ENCODE results near the gene KIF20B. TPM values are rescaled to one million over a fixed set of nuclear protein-coding genes. Genes with fewer than 3 reads are reported as not detected.

Gene KIF20B
- total RNA-seq, 1 experiment from 2014 or later: 11.8 TPM

DNA sequence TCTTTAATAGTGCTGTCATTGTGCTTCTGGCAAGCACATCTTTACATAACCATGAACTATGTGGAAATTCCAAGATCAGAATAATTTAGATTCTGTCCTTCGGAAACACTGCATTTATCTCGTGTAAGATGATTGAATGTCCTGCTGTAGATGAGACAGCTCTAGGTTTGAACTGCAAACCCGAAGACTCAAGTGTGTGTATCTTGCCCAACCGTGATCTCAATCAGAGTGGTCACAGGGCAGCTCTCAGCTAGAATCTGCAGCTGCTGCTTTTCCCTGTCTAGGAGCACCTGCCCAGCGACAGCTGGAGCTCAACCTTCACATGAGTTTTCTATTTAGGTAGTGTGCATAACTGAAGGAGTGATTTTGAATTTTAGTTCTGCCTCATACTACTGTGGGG lies 17.5 kb upstream of the KIF20B start:
- no peak for DNase-seq (ENCODE audit: low read depth)
- in situ Hi-C loops (cut with HindIII; ENCODE audit: low pct_unique_long_range_greater_than_20kb, low sequenced_read_pairs): no loop called here

DNA sequence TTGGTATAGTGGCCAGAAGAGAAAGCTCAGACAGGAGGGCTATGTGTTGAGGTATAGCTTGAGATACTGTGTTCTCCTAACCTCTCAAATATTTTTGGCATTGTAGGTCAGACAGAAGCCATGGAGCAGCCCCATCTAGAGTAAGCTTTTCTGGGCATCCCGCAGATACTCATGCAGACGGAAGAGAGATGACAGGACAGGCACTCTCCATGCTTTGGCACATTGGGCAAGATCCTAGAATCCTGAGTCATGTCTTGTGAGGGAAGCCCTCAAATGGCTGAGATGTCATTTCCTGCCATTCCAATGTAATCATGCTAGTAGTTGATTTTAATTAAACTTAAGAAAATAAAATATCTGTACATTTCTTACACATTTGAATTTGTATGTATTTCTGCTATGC lies 16.8 kb upstream of the KIF20B start:
- DNase-seq (ENCODE audit: low read depth): no peak
- in situ Hi-C loops (cut with HindIII; ENCODE audit: low pct_unique_long_range_greater_than_20kb, low sequenced_read_pairs): no loop called here

DNA sequence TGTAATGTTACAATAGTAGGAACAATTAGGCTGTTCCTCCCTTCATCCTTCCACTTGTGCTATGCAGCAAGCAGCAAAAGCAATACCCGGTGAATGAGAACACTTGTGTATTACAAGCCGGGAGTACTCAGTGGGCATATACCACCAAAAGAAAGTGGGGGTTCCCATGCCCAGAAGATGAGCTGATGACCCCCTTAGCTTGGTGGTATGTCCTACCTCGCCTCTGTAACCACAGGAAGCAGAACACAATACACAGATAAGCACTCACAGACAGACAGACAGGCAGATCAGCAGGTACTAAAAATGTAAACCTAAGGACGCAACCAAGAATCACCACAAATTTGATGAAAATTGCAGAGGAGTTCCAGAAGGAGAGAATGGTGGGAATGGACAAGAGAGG lies 15.5 kb upstream of the KIF20B start:
- no peak for DNase-seq (ENCODE audit: low read depth)
- in situ Hi-C loops (cut with HindIII; ENCODE audit: low pct_unique_long_range_greater_than_20kb, low sequenced_read_pairs): no loop called here

DNA sequence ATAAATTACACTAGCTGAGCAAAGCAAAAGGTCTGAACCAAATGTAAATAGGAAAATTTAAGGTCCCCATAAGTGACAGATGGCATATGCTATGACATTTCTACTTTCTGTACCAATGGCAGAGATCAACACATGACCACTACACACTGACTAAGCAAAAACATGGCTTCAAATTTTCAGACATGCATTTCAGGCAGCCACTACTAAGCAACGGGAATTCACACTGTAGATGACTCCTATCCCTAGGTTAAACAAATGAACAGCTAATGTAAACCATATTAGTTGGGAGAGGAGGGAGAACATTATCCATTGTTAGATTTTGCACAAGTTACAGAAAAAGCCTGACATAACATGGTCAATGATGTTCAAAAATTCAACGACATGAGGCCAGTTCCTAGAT lies 11.4 kb upstream of the KIF20B start:
- no peak for DNase-seq (ENCODE audit: low read depth)
- in situ Hi-C loops (cut with HindIII; ENCODE audit: low pct_unique_long_range_greater_than_20kb, low sequenced_read_pairs): no loop called here

DNA sequence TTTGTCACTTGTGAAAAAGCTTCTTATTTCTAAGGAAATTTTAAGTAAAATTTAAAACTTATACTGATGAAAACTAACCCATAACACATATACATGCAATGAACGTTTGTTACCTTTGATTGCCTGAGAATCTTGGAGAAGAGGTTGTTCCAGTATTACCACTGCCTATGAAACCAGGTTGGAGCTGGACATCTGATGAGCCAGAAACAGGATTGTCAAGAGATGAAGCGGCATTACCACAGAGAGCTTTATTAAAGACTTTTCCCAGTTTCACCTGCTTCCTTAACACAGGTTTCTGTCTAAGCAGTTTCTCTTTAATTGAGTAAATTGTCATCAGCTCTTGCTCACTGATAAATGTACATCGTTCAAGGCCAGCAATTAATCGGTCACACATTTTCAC lies 9.0 kb upstream of the KIF20B start:
- no peak for DNase-seq (ENCODE audit: low read depth)
- in situ Hi-C loops (cut with HindIII; ENCODE audit: low pct_unique_long_range_greater_than_20kb, low sequenced_read_pairs): no loop called here

DNA sequence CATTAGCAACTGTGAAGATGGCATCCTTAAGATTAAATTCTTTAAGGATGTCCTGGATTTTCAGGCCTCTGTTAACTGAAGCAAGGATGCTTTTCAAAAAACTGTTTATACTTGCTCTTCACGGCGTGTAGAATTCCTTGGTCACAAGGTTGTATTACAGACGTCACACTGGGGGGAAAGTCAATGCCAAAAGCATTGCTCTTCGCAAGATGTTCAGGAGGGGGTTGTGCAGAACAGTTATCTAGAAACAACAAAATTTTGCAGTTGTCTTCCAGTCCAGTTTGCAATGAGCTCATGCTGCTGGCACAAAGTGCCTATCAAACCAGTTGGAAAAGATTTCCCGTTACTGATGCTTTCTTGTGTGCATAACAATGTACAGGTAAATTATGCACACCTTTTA lies 8.2 kb upstream of the KIF20B start:
- in situ Hi-C loops (cut with HindIII; ENCODE audit: low pct_unique_long_range_greater_than_20kb, low sequenced_read_pairs): no loop called here
- DNase-seq (ENCODE audit: low read depth): no peak

DNA sequence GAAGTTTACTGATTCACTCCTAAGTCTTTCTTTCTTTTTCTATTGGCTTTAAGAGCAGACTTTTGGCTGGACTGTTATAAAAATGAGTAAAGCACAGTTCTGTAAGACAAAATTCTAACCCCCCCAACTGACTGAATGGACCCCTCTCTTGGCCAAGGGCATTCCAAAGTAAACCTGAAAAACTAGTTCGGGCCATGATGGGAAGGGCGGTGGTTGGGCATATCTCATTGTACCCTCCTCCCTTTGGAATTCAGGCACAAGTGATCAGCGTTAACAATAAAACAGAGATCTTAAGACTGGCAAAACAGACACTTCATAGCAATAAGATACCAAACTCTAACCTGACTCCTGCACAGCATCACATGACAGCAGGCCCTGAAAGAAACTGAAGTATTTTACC lies 6.1 kb upstream of the KIF20B start:
- in situ Hi-C loops (cut with HindIII; ENCODE audit: low pct_unique_long_range_greater_than_20kb, low sequenced_read_pairs): no loop called here

DNA sequence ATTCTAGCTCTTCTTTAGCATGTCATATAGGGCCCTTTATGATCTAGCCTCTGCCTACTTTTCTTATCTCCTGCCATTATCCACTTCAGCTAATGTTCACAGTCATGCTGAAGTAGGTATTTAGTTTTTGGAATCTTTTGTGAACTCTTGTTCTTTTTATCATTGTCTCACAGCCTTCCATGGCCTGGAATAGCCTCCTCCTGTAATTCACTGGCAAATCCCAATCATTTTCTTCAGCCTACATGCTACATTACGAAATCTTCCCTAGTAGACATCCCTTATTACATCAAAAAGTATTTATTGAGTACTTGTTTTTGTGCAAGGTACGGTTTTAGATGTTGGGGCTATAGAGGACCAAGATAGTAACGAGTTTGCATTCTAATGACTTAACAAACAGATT lies 3.4 kb upstream of the KIF20B start:
- in situ Hi-C loops (cut with HindIII; ENCODE audit: low pct_unique_long_range_greater_than_20kb, low sequenced_read_pairs): no loop called here
- DNase-seq (ENCODE audit: low read depth): no peak

More for the DNA sequence above, 6.1 kb upstream of the KIF20B start:
- no peak for DNase-seq (ENCODE audit: low read depth)

DNA sequence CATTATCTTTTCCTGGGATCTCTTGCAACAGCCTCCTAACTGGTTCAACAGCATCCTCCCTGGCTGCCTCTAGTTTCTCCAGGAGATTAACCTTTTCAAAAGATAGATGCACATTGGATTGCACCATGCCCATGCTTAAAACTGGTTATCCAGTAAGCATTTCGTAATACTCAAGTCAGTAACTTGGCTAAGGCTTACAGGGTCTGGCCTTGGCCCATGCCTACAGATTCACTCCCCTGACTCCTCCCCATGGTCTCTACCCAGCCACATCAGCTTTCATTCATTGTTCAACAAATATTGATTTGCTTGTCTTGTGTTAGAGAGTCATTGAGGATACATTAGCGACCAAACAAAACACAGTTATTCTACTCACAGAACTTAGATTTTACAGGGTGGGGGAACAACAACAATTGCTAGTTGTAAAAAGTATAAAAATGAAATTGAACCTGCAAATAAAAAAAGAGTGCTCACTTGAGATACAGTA lies 1.8 kb upstream of the KIF20B start:
- in situ Hi-C loops (cut with HindIII; ENCODE audit: low pct_unique_long_range_greater_than_20kb, low sequenced_read_pairs): no loop called here
- DNase-seq (ENCODE audit: low read depth): no peak

DNA sequence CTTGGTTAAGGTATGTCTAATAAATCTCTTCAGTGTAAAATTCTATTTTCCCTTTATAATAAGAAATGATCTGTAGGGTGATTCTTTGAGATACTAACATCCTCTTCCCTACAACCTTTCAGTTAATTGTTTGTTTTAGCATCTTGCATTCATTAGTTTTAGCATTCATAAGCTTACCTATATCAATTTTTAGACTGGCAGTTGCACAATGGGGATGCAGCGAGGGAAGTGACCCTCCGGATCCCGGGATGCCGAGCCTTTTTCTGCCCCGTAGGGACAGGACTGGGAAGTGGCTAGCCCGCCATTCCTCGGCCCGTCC lies 508 bp upstream of the KIF20B start:
- in situ Hi-C loops (cut with HindIII; ENCODE audit: low pct_unique_long_range_greater_than_20kb, low sequenced_read_pairs): no loop called here
- no peak for DNase-seq (ENCODE audit: low read depth)

DNA sequence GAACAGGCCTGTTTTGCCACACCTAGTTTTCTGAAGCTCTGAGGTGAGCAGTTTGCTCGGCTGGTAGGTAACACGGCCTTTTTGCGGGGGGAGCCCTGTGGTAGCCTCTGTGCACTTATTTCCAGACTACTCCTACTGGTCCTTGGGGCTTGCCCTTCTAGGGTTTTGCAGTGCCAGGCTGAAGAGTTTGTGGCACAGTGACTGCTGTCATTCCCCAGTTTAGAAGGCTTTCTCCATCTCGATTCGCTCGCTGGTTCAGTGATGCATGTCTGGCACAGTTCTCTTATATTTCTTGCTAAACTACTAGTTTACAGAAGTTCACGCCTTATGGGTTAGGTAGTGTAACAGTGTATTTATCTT lies 711 bp downstream of the KIF20B start:
- in situ Hi-C loops (cut with HindIII; ENCODE audit: low pct_unique_long_range_greater_than_20kb, low sequenced_read_pairs): no loop called here

DNA sequence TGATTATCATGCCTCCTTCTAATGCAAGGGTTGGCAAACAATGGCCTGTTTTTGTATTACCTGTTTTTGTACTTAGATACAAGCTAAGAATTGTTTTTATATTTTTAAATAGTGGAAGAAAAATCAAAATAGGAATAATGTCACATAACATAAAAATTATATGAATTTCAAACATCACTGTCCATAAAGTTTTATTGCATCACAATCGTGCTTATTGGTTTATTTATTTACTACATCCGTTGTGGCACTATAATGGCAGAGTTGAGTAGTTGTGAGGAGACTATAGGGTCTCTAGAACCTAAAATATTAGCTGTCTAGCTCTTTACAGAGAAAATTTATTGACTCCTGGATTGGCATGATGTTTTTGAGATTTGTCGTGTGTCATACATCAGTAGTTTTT lies 4.1 kb downstream of the KIF20B start:
- in situ Hi-C loops (cut with HindIII; ENCODE audit: low pct_unique_long_range_greater_than_20kb, low sequenced_read_pairs): no loop called here
- DNase-seq (ENCODE audit: low read depth): no peak

More for the DNA sequence above, 711 bp downstream of the KIF20B start:
- DNase-seq (ENCODE audit: low read depth): peak; percentile 27

DNA sequence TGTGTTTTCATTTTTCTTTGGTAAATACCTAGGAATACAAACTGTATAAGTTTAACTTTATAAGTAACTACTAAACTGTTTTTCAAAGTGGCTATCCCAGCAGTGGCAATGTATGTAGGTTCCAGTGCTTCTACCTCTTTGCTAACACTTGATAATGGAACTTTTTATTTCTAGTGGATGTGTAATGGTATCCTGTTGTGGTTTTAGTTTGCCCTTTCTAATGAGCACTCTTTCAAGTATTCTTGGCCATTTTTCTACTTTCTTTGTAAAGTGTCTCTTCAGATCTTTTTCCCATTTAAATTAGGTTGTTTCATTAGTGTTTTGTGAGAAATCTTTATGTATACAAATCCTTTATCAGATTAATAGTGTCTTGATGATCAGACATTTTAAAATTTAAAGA lies 4.6 kb downstream of the KIF20B start:
- in situ Hi-C loops (cut with HindIII; ENCODE audit: low pct_unique_long_range_greater_than_20kb, low sequenced_read_pairs): no loop called here
- no peak for DNase-seq (ENCODE audit: low read depth)

DNA sequence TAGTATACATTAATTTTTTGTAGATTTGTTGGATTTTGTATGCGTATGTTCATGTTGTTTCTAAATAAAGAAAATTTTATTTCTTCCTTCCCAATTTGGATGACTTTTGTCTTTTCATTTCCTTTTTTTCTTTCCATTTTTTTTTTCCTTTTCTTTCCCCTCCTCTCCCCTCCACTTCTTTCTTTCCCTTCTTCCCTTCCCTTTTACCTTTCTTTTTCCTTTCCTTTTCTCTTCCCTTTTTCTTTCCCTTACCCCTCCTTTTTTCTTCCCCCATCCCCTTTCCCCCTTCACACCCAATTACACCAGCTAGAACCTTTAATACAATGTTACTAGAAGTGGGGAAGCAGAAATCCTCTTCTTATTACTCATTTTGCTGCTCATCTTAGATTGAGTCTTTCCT lies 6.0 kb downstream of the KIF20B start:
- in situ Hi-C loops (cut with HindIII; ENCODE audit: low pct_unique_long_range_greater_than_20kb, low sequenced_read_pairs): no loop called here
- DNase-seq (ENCODE audit: low read depth): no peak

DNA sequence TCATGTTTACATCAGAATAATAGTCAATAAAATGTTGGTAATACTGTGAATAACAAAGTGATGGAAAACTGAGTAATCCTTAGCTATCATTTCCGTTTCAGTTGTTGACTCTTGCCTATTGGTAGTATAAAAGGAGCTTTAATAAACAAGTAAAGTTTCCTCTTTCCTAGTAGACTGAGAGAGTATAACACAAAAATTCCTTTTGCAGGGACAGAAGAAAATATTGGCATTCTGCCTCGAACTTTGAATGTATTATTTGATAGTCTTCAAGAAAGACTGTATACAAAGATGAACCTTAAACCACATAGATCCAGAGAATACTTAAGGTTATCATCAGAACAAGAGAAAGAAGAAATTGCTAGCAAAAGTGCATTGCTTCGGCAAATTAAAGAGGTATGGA lies 9.4 kb downstream of the KIF20B start:
- no peak for DNase-seq (ENCODE audit: low read depth)
- in situ Hi-C loops (cut with HindIII; ENCODE audit: low pct_unique_long_range_greater_than_20kb, low sequenced_read_pairs): no loop called here

DNA sequence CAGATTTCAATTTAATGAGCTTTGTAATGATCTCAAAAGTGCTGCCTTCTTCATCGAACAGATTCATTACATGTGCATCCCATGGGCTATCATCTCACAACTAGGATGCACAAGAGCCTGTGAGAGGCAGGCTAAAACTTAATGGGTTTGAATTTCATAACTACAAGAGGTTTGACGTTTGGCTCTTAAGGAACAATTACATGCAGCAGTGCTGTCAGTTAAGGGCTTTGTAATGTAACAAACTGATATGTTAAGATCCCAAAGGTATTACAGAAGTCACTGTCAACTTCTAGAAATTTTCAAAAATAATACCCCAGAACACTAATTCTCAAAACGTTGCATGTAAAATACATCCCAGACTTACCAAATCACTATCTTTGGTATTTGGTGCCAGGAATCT lies 33.2 kb downstream of the KIF20B start:
- in situ Hi-C loops (cut with HindIII; ENCODE audit: low pct_unique_long_range_greater_than_20kb, low sequenced_read_pairs): no loop called here

DNA sequence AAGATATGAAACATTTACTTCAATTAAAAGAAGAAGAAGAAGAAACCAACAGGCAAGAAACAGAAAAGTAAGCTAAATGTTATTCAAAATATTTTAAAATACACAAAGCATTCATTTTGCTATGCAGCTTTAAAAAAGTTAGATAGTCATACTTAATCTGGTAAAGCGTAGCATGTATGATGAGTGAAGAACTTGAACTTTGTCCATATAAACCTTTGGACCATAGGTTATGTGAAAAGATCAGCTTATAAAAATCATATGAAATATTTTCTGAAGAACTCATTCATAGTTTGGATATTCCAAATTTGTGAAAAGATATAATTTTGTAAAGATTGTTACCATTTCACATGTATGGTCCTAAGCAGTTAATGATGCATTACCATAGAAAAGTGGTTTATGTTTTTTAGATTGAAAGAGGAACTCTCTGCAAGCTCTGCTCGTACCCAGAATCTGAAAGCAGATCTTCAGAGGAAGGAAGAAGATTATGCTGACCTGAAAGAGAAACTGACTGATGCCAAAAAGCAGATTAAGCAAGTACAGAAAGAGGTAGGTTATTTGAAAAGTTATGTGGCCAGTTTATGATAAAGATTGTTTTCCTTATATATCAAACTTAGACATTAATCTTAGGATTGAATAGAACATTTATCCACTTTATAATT lies 37.3 kb downstream of the KIF20B start:
- DNase-seq (ENCODE audit: low read depth): no peak
- in situ Hi-C loops (cut with HindIII; ENCODE audit: low pct_unique_long_range_greater_than_20kb, low sequenced_read_pairs): no loop called here

More for the DNA sequence above, 33.2 kb downstream of the KIF20B start:
- DNase-seq (ENCODE audit: low read depth): no peak

DNA sequence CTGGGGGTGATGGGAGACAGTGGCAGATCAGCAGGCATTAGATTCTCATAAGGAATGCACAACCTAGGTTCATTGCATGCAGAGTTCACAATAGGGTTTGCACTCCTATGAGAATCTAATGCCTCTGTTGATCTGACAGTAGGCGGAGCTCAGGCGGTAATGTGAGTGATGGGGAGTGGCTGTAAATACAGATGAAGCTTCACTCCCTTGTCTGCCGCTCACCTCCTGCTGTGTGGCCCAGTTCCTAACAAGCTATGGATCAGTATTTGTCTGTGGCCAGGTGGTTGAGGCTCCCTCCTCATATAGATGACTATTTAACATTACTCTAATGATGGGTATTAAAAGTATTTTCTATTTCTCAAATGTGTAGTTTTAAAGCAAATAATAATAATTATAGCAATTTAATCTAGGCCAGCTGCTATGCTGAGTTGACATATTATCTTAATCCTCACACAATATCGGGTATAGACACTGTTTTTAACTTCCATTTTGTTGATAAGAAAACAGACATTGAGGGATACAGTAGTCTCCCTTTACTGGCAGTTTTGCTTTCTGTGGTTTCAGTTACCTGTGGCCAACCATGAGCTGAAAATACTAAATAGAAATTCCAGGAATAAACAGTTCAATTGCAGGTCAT lies 39.9 kb downstream of the KIF20B start:
- in situ Hi-C loops (cut with HindIII; ENCODE audit: low pct_unique_long_range_greater_than_20kb, low sequenced_read_pairs): no loop called here

DNA sequence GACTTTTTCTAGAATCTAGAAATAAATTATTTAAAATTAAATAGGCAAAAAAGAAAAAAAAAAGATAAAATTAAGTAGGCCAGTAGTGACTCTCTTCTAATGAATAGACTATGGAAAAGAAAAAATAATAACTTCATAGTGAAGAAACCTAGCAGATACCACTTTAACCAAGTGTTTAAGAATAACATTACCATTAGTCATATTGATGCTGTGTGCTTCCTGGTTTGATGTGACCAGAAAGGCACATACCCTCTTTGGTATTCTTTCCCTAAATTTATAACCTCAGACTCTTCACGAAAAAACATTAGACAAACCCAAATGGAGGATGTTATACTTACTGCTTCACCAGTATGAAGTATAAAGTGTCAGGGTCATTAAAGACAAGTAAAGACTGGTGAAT lies 42.6 kb downstream of the KIF20B start:
- no peak for DNase-seq (ENCODE audit: low read depth)
- in situ Hi-C loops (cut with HindIII; ENCODE audit: low pct_unique_long_range_greater_than_20kb, low sequenced_read_pairs): no loop called here

More for the DNA sequence above, 39.9 kb downstream of the KIF20B start:
- no peak for DNase-seq (ENCODE audit: low read depth)

DNA sequence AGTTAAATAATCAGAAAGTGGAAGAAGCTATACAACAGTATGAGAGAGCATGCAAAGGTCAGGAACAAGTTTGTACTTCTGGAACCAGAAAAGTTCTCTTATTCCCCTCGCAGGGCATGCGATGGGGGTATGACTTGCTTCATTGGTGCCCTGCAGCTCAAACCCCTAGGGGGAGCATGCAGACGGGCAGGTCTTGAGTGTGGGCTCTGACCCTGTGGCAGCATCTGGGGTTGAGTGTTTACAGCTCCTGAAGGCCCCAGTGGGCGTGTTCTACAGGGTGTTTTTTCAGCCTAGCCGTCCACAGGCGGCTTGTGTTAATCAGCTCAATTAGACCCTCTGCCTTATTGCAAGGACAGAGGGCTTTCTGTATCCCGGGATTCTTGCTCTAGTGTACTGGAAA lies 44.5 kb downstream of the KIF20B start:
- in situ Hi-C loops (cut with HindIII; ENCODE audit: low pct_unique_long_range_greater_than_20kb, low sequenced_read_pairs): no loop called here
- DNase-seq (ENCODE audit: low read depth): no peak

Measured in Caki2 (cell line).